Central memory CD4-positive, alpha-beta T cell (primary cell): Measurements from ENCODE around the gene TRMT2A.
A peak's percentile ranks its signal among the peaks of the same experiment; 100 is the strongest.
"Not testable (repeated sequence)": the region's sequence is repeated elsewhere in the genome, so short reads cannot be mapped to it uniquely, and the experiment has no call there.

Source experiments
- DNase-seq: peaks from one replicate; pipeline ENCODE4 v3.0.0; 2022

TRMT2A gene

DNA sequence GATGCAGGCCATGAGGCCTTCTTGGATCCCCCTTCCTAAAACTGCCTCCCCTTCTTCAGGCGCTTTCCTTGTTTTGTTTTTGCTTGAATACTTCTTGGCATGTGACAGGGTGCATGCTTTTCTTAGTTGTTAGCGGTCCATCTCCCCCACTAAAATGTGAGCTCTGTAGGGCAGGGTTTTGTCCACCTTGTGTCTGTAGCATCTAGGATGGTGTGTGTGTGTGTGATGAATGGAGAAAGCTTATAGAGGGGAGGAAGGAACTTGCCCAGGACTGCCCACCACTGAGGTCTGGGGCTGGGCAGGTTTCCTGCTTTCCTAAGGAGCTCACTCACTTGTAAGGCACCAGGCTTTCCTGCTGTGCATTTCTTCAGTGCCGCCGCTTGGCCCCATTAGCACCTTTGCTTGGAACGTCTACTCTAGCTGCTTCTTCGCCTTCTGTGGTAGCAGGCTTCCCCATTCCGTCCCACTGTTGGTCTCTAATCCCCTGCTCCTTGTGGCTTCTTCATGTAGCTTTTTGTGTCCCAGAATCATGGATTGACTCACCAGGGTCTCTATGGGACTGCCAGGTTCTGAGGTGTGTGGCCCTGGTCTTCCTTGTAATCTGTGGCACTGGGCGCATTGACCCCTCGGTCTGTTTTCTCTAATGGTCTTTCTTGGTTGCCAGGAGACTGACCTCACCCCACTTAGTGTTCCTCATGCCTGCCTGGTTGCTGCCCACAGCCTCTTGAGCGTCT lies 33.7 kb downstream of the TRMT2A start:
- no peak for DNase-seq

- DNase-seq: no peak
Measured at GRCh38 chr22:20080776-20081654, 36.0 kb downstream of the TRMT2A start.

- peak; percentile 73 for DNase-seq
Measured at GRCh38 chr22:20080445-20080775, 36.6 kb downstream of the TRMT2A start.

GRCh38 chr22:20079745-20080444 lies 37.1 kb downstream of the TRMT2A start, which contains the start of gene DGCR8:
Gene DGCR8 (plus strand): TSS chr22:20080241. CDS start chr22:20085964, 5,723 bp downstream.
- peak; percentile 74 for DNase-seq

GRCh38 chr22:20076627-20077172 lies 40.3 kb downstream of the TRMT2A start:
- no peak for DNase-seq

DNA sequence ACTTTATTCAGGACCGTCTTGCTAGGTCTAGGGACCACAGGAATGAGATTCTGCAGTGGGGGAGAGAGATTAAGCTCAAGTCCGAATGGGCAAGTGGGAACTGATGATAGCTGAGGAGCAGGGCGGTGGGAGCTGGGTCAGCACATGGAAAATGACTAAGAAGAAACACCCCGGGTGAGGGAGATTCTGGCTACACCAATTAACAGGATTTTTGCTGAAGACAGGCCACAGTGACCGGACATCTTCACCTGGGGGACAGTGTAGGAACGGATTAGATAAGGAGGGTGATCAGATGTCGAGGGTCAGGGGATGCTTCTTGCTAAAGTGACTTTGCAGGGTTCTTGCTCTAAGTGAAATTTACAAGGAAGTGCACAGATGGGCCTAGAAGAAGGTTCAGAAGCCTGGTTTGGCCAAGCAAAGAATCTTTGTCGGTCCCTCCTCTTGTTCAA lies 45.5 kb downstream of the TRMT2A start:
- DNase-seq: no peak

GRCh38 chr22:20069331-20070042 lies 47.5 kb downstream of the TRMT2A start:
- no peak for DNase-seq

- no peak for DNase-seq
Measured at GRCh38 chr22:20068640-20069039, 48.4 kb downstream of the TRMT2A start.

GRCh38 chr22:20067384-20067682 lies 49.7 kb downstream of the TRMT2A start:
- DNase-seq: not testable (repeated sequence)

DNA sequence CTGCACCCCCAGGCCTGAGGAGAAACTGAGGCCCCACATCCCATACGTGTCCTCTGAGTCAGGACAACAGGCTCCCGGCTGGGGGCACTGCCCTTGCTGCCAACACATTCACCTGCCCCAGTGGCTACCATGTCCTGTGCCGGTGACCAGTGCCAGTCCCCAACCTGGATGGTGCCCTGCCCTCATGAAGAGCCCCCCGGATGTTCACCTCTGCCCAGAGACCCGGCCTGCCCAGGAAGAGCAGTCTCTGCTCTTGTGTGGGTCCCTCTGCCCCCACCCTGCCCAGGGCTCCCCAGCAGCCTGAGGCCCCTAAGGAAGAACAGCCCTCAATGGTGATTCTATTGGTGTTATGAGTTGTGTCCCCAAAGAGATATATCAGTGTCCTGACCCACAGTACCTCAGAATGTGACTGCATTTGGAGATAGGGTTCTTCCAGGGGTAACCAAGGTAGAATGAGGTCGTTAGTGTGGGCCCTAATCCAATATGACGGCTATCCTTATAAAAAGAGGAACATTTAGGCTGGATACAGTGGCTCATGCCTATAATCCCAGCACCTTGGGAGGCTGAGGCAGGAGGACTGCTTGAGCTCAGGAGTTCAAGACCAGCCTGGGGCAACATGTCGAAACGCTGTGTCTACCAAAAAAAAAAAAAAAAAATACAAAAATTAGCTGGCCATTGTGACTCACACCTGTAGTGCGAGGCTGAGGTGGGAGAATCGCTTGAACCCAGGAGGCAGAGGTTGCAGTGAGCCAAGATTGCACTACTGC lies 50.2 kb downstream of the TRMT2A start:
- DNase-seq: no peak

- DNase-seq: no peak
Measured at GRCh38 chr22:20065896-20066616, 51.0 kb downstream of the TRMT2A start.

- DNase-seq: no peak
Measured at GRCh38 chr22:20064545-20065262, 52.3 kb downstream of the TRMT2A start.

DNA sequence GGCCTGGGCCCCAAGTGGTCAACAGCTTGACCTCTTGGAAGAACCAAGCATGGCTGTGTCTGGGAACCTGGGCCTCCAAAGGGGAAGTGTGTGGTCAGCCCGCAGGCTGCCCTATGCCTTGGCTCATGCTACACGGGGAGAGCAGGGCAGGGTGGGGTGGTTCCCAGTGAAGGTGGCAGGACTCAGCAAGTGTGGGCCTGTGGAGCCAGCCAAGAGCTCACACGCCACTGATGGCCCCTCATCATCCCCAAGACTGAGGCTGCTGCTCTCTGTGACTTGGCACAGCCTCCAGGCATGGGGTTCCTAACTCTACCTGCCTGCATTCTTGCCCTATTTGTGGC lies 52.9 kb downstream of the TRMT2A start:
- no peak for DNase-seq

GRCh38 chr22:20063271-20064139 lies 53.5 kb downstream of the TRMT2A start:
- DNase-seq: no peak

DNA sequence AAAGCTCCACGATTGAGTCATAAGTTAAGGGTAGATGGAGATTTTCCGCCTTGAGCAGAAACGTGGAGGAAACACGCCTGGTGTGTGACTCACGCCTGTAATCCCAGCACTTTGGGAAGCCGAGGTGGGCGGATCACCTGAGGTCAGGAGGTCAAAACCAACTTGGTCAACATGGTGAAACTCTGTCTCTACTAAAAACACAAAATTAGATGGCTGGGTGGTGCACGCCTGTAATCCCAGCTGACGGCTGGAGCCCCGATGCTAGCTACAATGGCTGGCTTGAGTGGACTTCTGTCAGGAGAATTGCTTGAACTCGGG lies 54.3 kb downstream of the TRMT2A start:
- DNase-seq: no peak

- DNase-seq: no peak
Measured at GRCh38 chr22:20062043-20062765, 54.8 kb downstream of the TRMT2A start.
